Neural cell (in vitro differentiated cells): Measurements from ENCODE around the gene NME3. TPM values are rescaled to one million over a fixed set of nuclear protein-coding genes. Genes with fewer than 3 reads are reported as not detected.

Experiments used
- H2AFZ ChIP-seq: fragments of 200-600, 300-800 bp; sonication (generic), shearing (Covaris generic); 2 replicates; pipeline ENCODE4 v1.6.0; 2014; ENCODE audit warnings: low read depth, mild to moderate bottlenecking, antibody characterized with exemption, low read length, moderate library complexity
- H3F3A ChIP-seq: fragments of 200-600 bp; shearing (Covaris generic); 2 replicates; pipeline ENCODE4 v1.6.1; 2016; ENCODE audit warnings: mild to moderate bottlenecking, moderate library complexity, mixed read lengths, antibody characterized with exemption, low read length; ENCODE audit not compliant: insufficient read depth, poor library complexity, severe bottlenecking
- H3K27ac ChIP-seq: fragments of 200-600, 300-800 bp; sonication (generic), shearing (Covaris generic); 2 replicates; pipeline ENCODE4 v1.5.1; 2014; ENCODE audit warnings: mild to moderate bottlenecking, low read length, moderate library complexity
- H3K27me3 ChIP-seq: fragments of 300-800, 200-600 bp; sonication (generic), shearing (Covaris generic); 2 replicates; pipeline ENCODE4 v1.6.0; 2014; ENCODE audit warnings: mild to moderate bottlenecking, low read depth, low read length, moderate library complexity; ENCODE audit not compliant: insufficient read depth
- H3K36me3 ChIP-seq: fragments of 300-800, 200-600 bp; sonication (generic), shearing (Covaris generic); 2 replicates; pipeline ENCODE4 v1.5.1; 2014; ENCODE audit warnings: mild to moderate bottlenecking, antibody characterized with exemption, low read length, moderate library complexity; ENCODE audit not compliant: insufficient read depth
- H3K4me2 ChIP-seq: fragments of 300-800, 200-600 bp; sonication (generic), shearing (Covaris generic); 2 replicates; pipeline ENCODE4 v1.6.0; 2014; ENCODE audit warnings: mild to moderate bottlenecking, low read length
- H3K4me3 ChIP-seq: fragments of 300-800, 200-600 bp; sonication (generic), shearing (Covaris generic); 2 replicates; pipeline ENCODE4 v1.5.1; 2014; ENCODE audit warnings: mild to moderate bottlenecking, low read length, moderate library complexity
- H3K79me2 ChIP-seq: fragments of 200-600 bp; shearing (Covaris generic); replicated peaks from 2 replicates; pipeline ENCODE4 v1.6.0; 2014; ENCODE audit warnings: mild to moderate bottlenecking, low read length, moderate library complexity; ENCODE audit not compliant: insufficient read depth
- H3K9ac ChIP-seq: fragments of 300-800, 200-600 bp; sonication (generic), shearing (Covaris generic); 2 replicates; pipeline ENCODE4 v1.6.1; 2016; ENCODE audit warnings: mild to moderate bottlenecking, low read length, mixed read lengths
- H3K9me2 ChIP-seq: fragments of 200-600 bp; shearing (Covaris generic); 2 replicates; pipeline ENCODE4 v1.6.1; 2016; ENCODE audit warnings: mild to moderate bottlenecking, low read length, mixed read lengths; ENCODE audit not compliant: insufficient read depth
- H3K9me3 ChIP-seq: fragments of 200-600, 300-800 bp; sonication (generic), shearing (Covaris generic); 2 replicates; pipeline ENCODE4 v1.6.1; 2016; ENCODE audit warnings: mild to moderate bottlenecking, mixed run types, low read length, moderate library complexity, mixed read lengths
- H4K20me1 ChIP-seq: fragments of 200-600 bp; shearing (Covaris generic); 2 replicates; pipeline ENCODE4 v1.6.1; 2016; ENCODE audit warnings: mild to moderate bottlenecking, mixed run types; ENCODE audit not compliant: insufficient read depth
- CTCF ChIP-seq: fragments of 450-650 bp; IDR thresholded peaks from 2 replicates; pipeline ENCODE4 v1.5.1; 2014; ENCODE audit warnings: antibody characterized with exemption, mild to moderate bottlenecking, moderate library complexity; ENCODE audit not compliant: poor library complexity, severe bottlenecking
- EP300 ChIP-seq: fragments of 450-650 bp; conservative IDR thresholded peaks from 2 replicates; pipeline ENCODE4 v1.6.1; 2014; ENCODE audit warnings: antibody characterized with exemption, mild to moderate bottlenecking, moderate library complexity; ENCODE audit not compliant: poor library complexity, severe bottlenecking
- EZH2 ChIP-seq: fragments of 200-600, 300-800 bp; shearing (Covaris generic), sonication (generic); IDR thresholded peaks from 2 replicates; pipeline ENCODE4 v1.6.1; 2014; ENCODE audit warnings: antibody characterized with exemption, low read length, borderline replicate concordance, mild to moderate bottlenecking; ENCODE audit not compliant: insufficient read depth, poor library complexity, severe bottlenecking
- MXI1 ChIP-seq: fragments of 450-650 bp; conservative IDR thresholded peaks from 2 replicates; pipeline ENCODE4 v1.6.1; 2014; ENCODE audit warnings: antibody characterized with exemption, mild to moderate bottlenecking; ENCODE audit not compliant: poor library complexity, severe bottlenecking
- POLR2AphosphoS5 ChIP-seq: IDR thresholded peaks from 2 replicates; pipeline ENCODE4 v1.6.1; 2012
- RAD21 ChIP-seq: fragments of 450-650 bp; conservative IDR thresholded peaks from 2 replicates; pipeline ENCODE4 v1.6.1; 2014; ENCODE audit warnings: antibody characterized with exemption, mild to moderate bottlenecking, moderate library complexity
- SMC3 ChIP-seq: fragments of 450-650 bp; conservative IDR thresholded peaks from 2 replicates; pipeline ENCODE4 v1.6.1; 2014; ENCODE audit warnings: antibody characterized with exemption, mild to moderate bottlenecking, moderate library complexity; ENCODE audit not compliant: poor library complexity
- TAF1 ChIP-seq: IDR thresholded peaks from 2 replicates; pipeline ENCODE4 v1.6.1; 2012; ENCODE audit warnings: low read depth
- polyA plus RNA-seq: library from polyadenylated mRNA; depleted of rRNA; stranded (reverse); fragments of >200 nt; gene quantifications from 2 replicates; pipeline ENCODE4 v1.2.3, GENCODE V29; 2014
- TF ChIP-seq, protein P1 (sequence below): IDR thresholded peaks from 2 replicates; pipeline ENCODE4 v1.6.1; 2012; ENCODE audit warnings: borderline replicate concordance

The NME3 gene
- polyA plus RNA-seq, 1 donor from 2014 or later, result 102 TPM

GRCh38 chr16:1818873-1819525 is 47.7 kb upstream of the NME3 start:
- H3K9me2 ChIP-seq, result no peaks in the 10 kb centered on the region

GRCh38 chr16:1818204-1818872 is 47.0 kb upstream of the NME3 start:
- H3K4me2 ChIP-seq, result no peak overlapping the region
- no peaks in the 10 kb centered on the region for H4K20me1 ChIP-seq
- no peaks in the 10 kb centered on the region for H3F3A ChIP-seq
- no peaks in the 10 kb centered on the region for H3K27me3 ChIP-seq
- H3K9me2 ChIP-seq, result no peaks in the 10 kb centered on the region
- H3K9me3 ChIP-seq, result no peaks in the 10 kb centered on the region
- no peaks in the 10 kb centered on the region for H3K36me3 ChIP-seq
- no peaks in the 10 kb centered on the region for H3K79me2 ChIP-seq
- no peak overlapping the region for H3K27ac ChIP-seq
- TF ChIP-seq EZH2, result no peak
- H2AFZ ChIP-seq, result no peak overlapping the region
- no peak overlapping the region for H3K9ac ChIP-seq
- H3K4me3 ChIP-seq, result no peak overlapping the region

More at GRCh38 chr16:1818873-1819525, 47.7 kb upstream of the NME3 start:
- no peak for TF ChIP-seq MXI1
- TF ChIP-seq SMC3, result no peak
- no peak for TF ChIP-seq RAD21
- TF ChIP-seq, protein P1, sequence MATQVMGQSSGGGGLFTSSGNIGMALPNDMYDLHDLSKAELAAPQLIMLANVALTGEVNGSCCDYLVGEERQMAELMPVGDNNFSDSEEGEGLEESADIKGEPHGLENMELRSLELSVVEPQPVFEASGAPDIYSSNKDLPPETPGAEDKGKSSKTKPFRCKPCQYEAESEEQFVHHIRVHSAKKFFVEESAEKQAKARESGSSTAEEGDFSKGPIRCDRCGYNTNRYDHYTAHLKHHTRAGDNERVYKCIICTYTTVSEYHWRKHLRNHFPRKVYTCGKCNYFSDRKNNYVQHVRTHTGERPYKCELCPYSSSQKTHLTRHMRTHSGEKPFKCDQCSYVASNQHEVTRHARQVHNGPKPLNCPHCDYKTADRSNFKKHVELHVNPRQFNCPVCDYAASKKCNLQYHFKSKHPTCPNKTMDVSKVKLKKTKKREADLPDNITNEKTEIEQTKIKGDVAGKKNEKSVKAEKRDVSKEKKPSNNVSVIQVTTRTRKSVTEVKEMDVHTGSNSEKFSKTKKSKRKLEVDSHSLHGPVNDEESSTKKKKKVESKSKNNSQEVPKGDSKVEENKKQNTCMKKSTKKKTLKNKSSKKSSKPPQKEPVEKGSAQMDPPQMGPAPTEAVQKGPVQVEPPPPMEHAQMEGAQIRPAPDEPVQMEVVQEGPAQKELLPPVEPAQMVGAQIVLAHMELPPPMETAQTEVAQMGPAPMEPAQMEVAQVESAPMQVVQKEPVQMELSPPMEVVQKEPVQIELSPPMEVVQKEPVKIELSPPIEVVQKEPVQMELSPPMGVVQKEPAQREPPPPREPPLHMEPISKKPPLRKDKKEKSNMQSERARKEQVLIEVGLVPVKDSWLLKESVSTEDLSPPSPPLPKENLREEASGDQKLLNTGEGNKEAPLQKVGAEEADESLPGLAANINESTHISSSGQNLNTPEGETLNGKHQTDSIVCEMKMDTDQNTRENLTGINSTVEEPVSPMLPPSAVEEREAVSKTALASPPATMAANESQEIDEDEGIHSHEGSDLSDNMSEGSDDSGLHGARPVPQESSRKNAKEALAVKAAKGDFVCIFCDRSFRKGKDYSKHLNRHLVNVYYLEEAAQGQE, result no peak
- TF ChIP-seq POLR2AphosphoS5, result no peak
- no peak for TF ChIP-seq EP300
- TF ChIP-seq EZH2, result no peak
- no peak for TF ChIP-seq TAF1
- no peak for TF ChIP-seq CTCF
- Histone ChIP-seq H3K79me2 (no peaks in the 10 kb centered on the region), H3K9ac (no peak overlapping the region), H4K20me1 (no peaks in the 10 kb centered on the region), H2AFZ (no peak overlapping the region), H3K36me3 (no peaks in the 10 kb centered on the region), H3K4me3 (no peak overlapping the region), H3K9me3 (no peaks in the 10 kb centered on the region), H3K4me2 (no peak overlapping the region), H3K27me3 (no peaks in the 10 kb centered on the region), H3F3A (no peaks in the 10 kb centered on the region), H3K27ac (no peak overlapping the region)
